Stimulated activated CD8-positive, alpha-beta memory T cell treated with anti-CD3 and anti-CD28 coated beads, Interleukin-4, amount 100 ng/mL, for 4 hours (primary cell): Measurements from ENCODE around the gene FCRL5.
"Not testable (repeated sequence)": the region's sequence is repeated elsewhere in the genome, so short reads cannot be mapped to it uniquely, and the experiment has no call there.

Experiments
- DNase-seq, 2 donors: peaks; one replicate each; pipeline ENCODE4 v3.0.0-alpha.2; 2020; ENCODE audit warnings: low read depth in 2 of 2, low spot score in 1 of 2

Gene FCRL5

DNA sequence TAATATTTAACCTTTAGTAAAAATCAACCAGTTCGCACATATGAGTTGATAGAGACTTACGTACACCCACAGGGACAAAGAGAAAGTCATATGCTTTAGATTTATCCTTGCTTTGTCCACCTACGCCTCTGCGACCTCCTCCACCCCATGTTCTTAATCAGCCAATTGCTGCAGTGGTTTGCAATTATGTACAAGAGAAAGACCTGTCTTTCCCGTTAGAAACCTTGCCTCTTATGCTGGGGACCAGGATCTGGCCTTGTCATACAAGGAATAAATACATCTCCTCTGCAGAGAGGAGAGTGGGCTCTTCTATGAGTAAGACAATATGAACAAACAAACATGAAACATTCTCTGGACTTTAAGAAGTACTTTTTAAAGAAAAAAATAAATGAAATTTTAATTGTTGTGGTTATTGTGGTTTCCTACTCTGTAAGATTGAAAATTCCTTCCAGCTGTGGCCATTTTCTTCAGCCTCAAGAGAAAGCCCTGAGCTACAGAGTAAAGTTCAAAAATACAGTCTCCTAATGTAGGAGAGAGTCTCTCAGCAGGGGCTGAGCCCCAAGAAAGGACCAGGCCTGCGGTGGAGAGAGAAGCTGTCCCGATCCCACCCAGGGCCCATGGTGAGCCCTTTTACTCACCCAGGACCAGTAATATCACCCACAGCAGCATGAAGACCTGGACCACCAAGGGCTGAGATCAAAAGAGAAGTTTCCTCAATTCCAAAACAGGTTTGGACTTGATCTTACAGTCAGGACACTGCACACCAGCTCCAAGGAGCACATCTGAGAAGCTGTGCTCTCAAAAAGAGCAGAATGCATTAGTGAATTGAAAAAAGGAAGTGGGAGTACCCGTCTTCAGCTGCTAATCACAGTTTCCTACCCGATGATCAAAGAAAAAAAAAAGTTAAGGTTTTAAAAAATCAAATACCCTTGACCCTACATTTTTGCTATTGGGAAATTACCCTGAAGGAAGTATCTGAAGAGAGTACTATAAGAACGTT, at the start of gene FCRL5:
FCRL5 (minus strand) TSS at position 822 of the 1,000 bp plus-strand sequence; CDS start at position 669, 153 bp downstream.
- no peak for DNase-seq

DNA sequence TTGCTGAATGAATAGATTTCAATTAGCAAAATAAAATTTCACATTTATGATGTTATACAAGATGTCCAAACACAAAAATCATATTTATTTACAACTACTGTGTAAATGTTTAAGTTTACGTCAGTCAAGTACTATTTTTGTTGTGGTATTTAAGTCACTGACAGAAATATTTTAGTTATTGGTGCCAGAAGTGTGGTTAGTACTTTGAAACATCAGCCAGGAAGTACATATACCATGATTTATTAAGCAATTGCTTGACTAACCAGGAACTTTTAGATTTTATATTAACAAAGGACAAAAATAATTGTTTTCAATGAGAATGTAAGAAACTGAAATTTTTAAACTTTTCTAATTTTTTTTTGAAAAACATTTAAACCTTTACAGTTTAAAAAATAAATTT, 47.9 kb upstream of the FCRL5 start:
- DNase-seq, result no peak

DNA sequence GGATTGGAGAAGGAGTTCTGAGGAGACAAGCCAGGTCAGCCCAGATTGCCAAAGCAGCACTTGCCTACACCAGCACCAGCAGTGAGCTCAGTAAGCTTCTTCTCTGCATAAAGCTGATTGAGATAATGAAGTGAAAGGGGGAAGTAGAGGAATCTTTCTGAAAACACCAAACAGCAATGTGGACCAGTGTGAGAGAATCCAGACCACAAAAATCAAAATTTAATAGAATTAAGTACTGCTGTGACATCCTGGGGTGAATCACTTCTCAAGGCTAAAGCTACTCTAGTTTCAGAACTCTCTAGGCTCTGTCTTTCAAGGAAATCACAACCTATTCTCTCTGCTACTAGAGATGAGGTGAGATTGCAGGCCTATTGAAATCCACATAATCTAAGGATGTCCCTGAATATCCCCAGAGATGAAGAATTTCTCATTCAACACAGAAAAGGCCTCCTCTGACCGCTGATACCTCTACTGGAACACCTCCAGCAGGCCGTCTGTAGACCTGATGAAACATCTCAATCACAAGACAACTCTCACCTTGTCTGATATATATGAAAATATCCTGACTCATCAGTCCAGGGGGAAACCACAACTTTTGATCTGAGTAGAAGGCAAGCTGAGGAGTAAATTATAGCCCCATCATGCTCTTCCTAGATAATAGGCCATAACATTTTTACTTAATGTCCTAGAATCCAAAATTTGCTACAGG, 45.8 kb upstream of the FCRL5 start, which contains the start of gene FCRL4:
FCRL4 (minus strand) TSS at position 127 of the 709 bp plus-strand sequence. CDS start 141 bp downstream, outside the sequence.
- DNase-seq, result no peak

DNA sequence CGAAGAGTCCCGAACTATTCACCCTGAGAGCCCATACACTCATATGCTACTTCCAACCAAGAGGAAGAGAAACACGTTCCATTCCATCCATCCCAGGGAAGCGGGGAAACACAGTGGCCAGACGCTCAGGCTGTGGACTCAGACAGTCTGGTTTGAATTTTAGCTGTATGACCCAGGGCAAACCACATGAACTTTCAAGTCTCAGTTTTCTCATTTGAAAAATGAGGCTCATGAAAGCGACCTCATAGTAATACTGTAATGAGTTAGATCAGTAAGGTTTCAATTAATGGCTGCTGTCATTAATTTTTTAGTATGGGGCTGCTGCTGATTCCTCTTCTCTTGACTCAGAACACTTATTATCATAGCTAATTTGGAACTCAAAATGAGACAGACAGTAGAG, 44.1 kb upstream of the FCRL5 start:
- DNase-seq, result no peak

DNA sequence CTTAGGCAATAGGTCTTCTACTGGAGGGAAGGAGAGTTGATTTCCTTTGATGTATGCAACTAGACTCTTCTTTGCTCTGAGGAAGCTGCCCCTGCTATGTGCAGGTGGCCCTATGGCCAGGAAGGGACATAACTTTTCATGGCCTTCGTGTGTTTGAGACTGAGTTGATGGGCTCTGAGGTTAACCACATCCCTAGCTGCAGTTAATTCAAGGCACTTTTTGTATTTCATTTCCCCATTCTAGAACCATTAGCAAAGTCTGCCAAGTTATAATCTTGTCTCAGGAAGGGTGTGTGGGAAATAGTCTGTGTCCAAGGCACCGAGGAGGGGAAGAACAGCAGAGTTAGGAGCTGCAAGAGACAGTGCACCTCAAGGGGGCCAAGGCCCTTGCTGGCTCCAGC, 43.0 kb upstream of the FCRL5 start:
- no peak for DNase-seq

DNA sequence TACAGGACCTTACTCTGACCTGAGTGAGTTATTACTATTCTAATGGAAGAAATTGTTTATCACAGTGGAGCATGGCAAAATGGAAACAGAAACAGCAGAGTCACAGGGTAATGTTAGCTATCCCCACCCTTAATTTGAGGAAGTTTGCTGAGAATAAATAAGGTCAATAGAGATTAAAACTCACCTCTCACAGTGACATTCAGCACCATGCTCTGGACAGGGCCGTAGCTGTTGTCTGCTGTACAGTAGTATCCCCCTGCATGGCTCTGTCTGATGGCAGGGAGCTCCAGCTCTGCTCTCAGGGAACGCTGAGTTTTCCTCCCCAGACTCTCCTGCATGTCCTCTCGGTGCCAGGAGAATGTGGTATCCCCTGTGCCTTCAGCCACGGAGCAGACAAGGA, 33.7 kb upstream of the FCRL5 start:
- DNase-seq, result no peak

DNA sequence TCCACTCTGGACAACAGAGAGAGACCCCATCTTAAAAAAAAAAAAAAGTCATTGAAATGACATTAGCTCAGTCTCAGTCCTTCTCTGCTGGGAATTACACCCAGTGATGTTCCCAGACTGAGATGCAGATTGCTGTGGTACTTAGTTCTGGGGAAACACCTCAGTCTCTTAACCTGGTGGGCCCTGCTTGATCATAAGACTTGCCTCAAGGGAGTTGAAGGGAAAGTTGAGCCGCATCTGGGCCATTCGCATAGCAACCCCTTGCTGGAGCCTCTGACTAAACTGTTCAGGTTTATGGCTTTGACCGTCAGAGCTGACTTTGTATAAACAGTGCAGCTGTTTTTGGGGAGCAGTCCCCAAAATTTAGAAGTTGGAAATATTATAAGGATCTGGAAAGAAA, 32.2 kb upstream of the FCRL5 start:
- no peak for DNase-seq

DNA sequence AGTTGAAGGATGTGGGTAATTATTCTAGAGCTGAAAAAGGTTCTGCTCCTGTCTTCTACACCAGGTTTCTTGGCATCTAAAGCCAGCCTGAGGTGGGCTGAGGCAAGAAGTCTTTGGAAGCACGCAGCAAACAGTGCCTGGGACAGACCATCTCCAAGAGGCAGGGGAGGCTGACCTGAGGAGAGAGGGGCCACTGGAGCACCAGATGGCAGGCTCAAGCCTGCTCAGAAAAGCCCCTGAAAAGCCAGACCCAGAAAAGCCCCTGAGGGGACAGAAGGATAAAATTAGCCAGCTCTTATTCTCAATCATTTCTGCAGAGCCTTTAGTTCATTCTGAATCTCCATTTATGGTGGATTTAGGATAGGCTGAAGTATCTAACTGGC, 28.5 kb upstream of the FCRL5 start:
- no peak for DNase-seq

DNA sequence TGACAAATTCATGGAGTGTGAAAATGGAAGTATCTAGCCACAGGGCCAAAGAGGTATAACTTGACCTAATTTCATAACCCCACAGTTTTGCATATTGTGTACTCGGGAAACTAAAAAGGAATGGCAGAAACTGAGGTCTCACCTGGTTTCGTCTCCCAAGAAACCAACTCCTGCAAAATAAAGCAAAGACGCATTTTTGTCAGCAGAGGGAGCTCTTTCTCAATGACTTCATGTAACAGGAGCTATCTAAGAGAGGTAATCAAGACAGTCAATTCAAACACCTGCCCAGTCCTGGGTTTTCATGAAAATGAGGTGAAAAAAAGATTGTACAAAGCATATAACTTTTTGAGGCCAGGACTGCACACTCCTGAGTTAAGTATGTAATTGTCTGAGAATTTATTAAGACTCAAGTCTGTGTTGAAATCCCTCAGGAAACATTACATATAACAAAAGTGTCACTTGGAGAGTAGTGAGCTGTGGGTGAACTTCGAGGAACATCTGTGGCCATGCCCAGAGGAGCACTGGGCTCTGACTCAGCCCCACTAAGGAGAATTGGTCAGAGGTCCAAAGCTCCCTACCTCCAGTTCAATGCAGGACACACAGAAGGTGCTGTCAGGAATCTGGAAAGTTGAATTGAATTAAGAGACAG, 28.0 kb upstream of the FCRL5 start:
- no peak for DNase-seq

DNA sequence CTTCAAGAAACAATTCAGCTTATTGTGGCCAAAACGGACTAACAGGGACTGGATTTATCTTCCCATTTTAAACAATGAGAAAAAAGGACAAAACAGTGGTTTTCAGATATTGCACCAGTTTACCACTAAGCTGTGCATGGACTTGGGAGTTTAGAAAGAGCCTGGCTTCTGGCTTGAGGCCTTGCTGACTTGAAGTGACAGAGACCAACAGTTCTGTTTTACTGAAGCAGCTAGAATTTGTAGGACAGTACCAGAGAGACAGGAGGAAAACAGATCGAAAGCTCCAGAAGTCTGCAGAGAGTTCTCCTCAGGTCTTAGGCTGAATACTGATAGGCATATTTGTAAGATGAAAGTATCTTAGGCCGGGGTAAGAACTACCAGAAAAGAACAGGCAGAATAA, 25.1 kb upstream of the FCRL5 start:
- no peak for DNase-seq

DNA sequence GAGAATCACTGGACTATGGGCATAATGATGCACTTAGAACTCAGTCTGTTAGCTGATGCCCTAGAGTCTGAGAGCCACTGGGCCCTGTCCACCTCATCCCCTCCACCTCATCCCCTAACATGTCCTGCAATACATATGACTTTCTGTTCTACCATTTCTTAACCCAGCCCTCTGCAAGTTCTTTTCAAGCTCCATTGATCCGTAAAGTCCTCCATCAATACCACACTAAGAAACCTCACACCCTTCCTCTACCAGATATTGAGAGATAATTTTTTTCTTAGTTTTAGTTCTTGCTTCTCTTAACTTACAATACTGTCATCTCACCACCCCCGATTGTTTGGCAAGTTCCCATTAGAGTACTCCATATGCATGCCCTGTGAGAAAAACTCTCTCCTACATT, 23.4 kb upstream of the FCRL5 start:
- no peak for DNase-seq

DNA sequence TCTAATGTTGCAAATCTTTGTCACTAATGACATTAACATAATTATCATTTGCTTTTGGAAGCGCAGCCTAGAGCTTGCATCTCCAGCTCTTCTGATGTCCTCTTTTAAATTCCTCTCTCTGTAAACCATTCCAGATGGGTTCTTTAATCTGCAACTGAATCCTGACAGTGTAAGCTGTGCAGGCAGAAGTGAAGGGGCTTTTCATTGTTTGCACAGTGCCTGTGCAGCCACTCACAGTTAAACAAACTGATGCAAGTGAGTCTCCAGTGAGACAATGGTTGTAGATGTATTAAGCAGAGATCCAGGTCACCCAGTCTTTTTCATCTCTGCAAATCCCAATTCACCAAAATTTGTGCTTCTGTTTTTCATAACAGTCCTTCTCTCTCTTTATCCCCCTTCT, 22.5 kb upstream of the FCRL5 start:
- DNase-seq, result no peak

DNA sequence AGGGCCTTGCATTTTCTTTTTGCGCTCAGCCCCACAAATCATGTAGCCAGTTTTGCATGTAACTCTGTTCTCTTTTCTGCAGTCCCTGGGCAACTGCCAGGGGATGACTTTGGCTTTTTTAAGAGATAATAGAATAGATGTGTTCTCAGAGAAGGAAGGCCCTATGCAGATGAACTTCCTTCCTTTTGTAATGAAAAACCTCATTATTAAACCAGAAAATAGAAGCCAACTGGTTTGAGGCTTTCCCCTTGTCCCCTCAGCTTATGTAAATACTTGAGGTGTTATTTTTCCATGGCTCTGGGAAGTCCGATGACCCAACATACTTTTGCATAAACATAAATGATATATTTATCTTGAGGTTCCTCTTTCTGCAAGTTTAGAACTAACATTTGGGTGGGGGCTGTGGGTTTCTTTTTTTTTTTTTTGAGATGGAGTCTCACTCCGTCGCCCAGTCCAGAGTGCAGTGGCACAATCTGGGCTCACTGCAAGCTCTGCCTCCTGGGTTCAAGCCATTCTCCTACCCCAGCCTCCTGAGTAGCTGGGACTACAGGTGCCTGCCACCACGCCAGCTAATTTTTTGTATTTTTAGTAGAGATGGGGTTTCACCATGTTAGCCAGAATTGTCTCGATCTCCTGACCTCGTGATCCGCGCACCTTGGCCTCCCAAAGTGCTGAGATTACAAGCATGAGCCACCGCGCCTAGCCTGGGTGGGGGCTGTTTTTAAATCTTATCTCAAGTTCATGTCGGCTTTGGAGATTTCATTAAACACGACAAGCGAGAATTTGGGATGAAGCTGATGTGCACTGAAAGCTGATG, 14.4 kb upstream of the FCRL5 start:
- DNase-seq, result no peak

DNA sequence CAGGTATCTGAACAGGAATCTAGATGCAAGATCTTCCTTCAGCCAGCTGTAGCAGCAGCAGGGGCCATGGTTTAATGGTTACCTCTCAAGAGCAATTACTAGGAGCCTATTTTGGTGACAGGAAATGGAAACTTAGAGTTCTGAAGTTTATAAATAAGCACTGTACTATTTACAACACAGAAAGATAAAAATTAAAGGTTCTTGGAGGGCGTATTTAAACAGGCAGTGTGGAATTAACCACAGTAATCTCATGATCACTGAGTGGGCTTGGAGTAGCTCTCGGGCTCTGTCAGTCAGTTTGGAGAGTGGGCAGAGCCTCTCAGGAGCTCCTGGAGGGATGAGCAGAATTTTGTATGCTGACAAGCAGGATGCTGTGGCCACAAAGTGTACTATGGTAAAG, 10.2 kb upstream of the FCRL5 start:
- no peak for DNase-seq

DNA sequence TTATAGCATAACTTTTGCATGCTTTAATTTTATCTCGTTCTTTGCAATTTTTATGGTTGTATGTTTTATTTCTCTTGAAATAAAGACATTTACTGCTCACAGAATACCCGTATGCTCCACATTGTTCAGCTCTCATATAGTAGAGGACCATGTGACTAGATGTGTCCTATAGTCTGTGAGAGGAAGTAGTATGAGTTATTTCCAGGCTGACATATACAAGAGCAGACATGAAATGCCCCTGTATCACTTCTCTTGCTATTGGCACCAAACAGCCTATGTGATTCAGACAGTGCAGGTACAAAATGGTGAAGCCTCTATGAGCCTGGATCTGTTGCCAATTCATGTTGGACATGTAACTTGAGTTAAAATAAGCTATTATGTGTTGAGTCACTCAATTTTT, 5.8 kb upstream of the FCRL5 start:
- no peak for DNase-seq

DNA sequence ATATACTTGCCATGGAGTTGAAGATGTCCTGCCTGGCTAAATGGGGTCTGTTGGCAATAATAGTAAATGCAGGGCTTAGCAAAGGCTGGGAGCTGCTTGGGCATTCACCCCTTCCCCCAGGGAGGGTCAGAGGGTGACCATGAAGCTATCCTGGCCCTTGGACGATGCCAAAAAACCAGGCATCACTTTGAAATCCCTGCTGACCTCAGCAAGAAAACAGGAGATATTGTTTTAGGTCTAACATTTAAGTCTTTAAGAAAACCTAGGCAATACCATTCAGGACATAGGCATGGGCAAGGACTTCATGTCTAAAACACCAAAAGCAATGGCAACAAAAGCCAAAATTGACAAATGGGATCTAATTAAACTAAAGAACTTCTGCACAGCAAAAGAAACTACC, 4.2 kb downstream of the FCRL5 start:
- DNase-seq, result not testable (repeated sequence)

DNA sequence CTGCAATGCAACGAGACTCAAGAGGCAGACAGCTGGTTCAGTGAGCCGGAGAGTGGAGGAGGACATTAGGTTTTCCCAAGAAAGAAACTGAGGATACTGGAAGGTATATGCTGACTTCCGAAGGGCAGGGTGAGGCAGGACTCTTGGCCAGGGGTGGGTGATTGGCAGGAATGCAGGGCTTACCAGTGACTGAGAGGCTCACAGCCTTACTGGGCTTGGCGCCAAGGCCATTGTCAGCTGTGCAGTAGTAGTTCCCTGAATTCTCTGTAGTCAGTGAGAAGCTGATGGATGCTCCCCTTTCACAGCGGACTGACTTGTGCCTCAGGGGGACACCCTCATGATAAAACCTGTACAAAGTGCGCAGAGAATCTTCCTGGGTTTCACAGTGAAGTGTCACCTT, 9.6 kb downstream of the FCRL5 start:
- no peak for DNase-seq

DNA sequence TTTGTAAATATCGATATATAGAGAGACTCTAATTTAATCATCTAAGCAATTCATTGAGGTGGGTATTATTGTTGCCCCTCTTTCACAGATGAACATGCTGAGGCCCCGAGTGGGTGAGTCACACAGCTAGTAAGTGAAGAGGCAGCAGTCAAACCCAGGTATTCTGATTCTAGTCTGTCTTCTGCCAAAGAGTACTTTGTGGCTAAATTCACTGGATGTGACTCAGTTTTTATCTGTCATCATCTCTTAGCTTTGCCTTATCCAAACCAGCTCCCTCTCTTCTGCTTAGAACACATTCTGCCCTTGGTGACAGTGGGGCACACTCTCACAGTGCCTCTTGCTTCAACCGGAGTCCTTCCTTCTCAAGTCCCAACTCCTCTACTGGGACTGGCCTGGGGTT, 11.5 kb downstream of the FCRL5 start:
- no peak for DNase-seq

DNA sequence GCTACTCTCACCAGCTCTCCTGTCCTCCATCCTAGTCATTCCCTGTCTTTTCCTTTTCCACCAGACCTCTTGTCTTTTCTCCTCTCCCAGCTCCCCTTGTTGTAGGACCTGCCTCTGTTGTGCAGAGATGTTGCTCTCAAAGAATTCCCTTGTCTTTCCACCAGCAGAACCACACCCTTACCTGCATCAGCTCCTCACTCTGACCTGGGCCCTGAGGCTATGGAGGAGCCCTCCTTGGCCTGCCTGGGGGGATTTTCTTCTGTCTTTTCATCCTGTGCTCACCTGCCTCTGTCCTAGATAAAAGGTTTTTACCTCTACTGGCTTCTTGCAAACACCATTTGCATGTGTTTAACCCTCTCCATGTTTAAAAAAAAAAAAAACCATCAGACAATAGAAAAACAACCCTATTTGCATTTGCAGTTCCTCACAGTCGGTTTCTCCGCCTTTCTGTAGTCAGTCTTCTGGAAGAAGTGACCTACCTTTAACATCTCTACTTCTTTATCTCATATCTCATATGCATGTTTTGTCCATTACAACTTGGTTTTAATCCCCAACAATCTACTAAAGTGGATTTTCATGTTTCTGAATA, 12.1 kb downstream of the FCRL5 start:
- no peak for DNase-seq

DNA sequence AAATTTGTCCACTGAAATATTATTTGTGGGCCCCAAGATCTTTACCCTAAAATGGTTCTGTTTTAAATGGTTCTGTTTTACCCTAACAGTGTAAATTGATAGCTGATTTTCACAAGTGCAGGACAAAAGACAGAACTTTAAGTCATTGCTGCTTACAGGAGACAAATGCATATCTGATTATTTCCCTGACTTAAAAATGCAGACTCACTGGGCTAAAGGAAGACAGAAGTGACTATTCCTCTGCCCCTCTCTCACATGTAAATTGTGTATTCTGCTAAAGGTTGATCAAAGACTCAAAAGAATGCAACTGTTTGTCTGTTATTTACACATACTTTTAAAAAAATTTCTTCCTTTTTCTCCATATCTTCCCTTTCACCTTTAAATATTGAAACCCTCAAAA, 12.7 kb downstream of the FCRL5 start:
- no peak for DNase-seq

DNA sequence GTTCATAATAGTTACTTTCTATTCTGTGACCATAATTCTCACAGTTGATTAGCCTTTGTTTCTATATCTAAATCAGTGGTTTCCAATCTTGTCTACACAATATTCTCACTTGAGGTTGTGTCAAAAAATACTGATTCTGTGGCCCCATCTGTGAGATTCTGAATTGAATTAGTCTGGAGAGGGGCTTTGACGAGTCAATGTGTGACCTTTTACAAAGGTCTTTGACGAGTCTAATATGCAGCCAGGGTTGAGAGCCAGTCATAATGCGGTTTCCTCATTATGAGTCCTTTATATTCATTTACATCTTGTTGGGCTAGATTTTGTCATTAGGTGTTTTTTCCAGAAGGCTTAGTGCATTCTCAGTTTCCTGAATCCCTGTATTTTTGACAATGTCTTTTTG, 19.7 kb downstream of the FCRL5 start:
- no peak for DNase-seq
